Caco-2 (cell line): ENCODE data around the gene MARCHF9. TPM values are rescaled to one million over a fixed set of nuclear protein-coding genes. Genes with fewer than 3 reads are reported as not detected.

Source experiments
- BruUV-seq: library from RNA; stranded (reverse); fragments of 400-500 nt; replicated peaks from 2 replicates; lab custom pipeline; 2021; lab: Mats Ljungman, UMichigan
- CTCF ChIA-PET: fragments of 300-600 bp; sonication (Branson Sonifier 250); formaldehyde crosslinking; loops from one replicate; lab custom pipeline; 2022; ENCODE audit warnings: antibody characterized with exemption; lab: Charles Lee
- POLR2A ChIA-PET: fragments of 300-600 bp; sonication (Branson Sonifier 250); formaldehyde crosslinking; loops from one replicate; lab custom pipeline; 2022; ENCODE audit warnings: antibody characterized with exemption; lab: Charles Lee
- DNase-seq, 2 experiments: peaks; one replicate each; pipeline versions ENCODE4 v3.0.0 to v3.0.0-alpha.2; 2020 to 2022
- H3K27me3 ChIP-seq: replicated peaks from 2 replicates; pipeline ENCODE4 v1.6.0; 2011; ENCODE audit warnings: low read length; ENCODE audit not compliant: control insufficient read depth, insufficient read depth
- H3K36me3 ChIP-seq: 2 replicates; pipeline ENCODE4 v1.5.1; 2011; ENCODE audit warnings: low read length; ENCODE audit not compliant: control insufficient read depth, insufficient read depth
- H3K4me1 ChIP-seq: fragments of 250-450 bp; sonication (Bioruptor Pico); 2 replicates; pipeline ENCODE4 v1.5.1; 2020; ENCODE audit warnings: mild to moderate bottlenecking
- H3K4me3 ChIP-seq: 2 replicates; pipeline ENCODE4 v1.5.1; 2011; ENCODE audit warnings: low read depth, mild to moderate bottlenecking, control low read depth, low read length
- H3K9me3 ChIP-seq: fragments of 250-450 bp; sonication (Bioruptor Pico); 2 replicates; pipeline ENCODE4 v1.5.1; 2020; ENCODE audit warnings: mild to moderate bottlenecking, moderate library complexity
- H3K27ac Mint-ChIP-seq: one replicate; pipeline ENCODE4 v1.8.0; 2022; ENCODE audit warnings: mixed read lengths; ENCODE audit not compliant: unreplicated experiment
- H3K27me3 Mint-ChIP-seq: one replicate; pipeline ENCODE4 v1.8.0; 2022; ENCODE audit warnings: mixed read lengths; ENCODE audit not compliant: insufficient read depth, unreplicated experiment
- H3K36me3 Mint-ChIP-seq: one replicate; pipeline ENCODE4 v1.8.0; 2022; ENCODE audit warnings: mild to moderate bottlenecking, mixed read lengths; ENCODE audit not compliant: insufficient read depth, unreplicated experiment
- H3K4me1 Mint-ChIP-seq: one replicate; pipeline ENCODE4 v1.8.0; 2022; ENCODE audit warnings: low read depth, mixed read lengths; ENCODE audit not compliant: unreplicated experiment
- H3K4me3 Mint-ChIP-seq: one replicate; pipeline ENCODE4 v1.8.0; 2022; ENCODE audit warnings: mild to moderate bottlenecking, moderate library complexity, mixed read lengths; ENCODE audit not compliant: unreplicated experiment
- H3K9me3 Mint-ChIP-seq: one replicate; pipeline ENCODE4 v1.8.0; 2022; ENCODE audit warnings: mixed read lengths; ENCODE audit not compliant: unreplicated experiment
- intact Hi-C: fragments of 100-400 bp; cut with micrococcal nuclease; formaldehyde crosslinking; loops from one replicate; pipeline ENCODE4 v1.10.0; 2022; ENCODE audit not compliant: unreplicated experiment
- total RNA-seq: library from RNA; stranded (reverse); gene quantifications from 2 replicates; pipeline ENCODE4 v1.2.3, GENCODE V29; 2022
- TF ChIP-seq, protein P1 (sequence below), 2 experiments: fragments of 200-600 bp in 1 of 2; IDR thresholded peaks; 1 replicate in 1 of 2; 2 replicates in 1 of 2; pipeline versions ENCODE4 v1.5.1 to v1.8.0; 2011 to 2022; ENCODE audit warnings: antibody characterized with exemption in 1 of 2, control low read depth in 1 of 2, inconsistent platforms in 1 of 2, low read depth in 1 of 2, low read length in 1 of 2, mild to moderate bottlenecking in 1 of 2, moderate library complexity in 1 of 2; ENCODE audit not compliant: insufficient read depth in 1 of 2, severe bottlenecking in 1 of 2, unreplicated experiment in 1 of 2

MARCHF9 gene
- total RNA-seq, 1 experiment from 2014 or later: 11.0 TPM

DNA sequence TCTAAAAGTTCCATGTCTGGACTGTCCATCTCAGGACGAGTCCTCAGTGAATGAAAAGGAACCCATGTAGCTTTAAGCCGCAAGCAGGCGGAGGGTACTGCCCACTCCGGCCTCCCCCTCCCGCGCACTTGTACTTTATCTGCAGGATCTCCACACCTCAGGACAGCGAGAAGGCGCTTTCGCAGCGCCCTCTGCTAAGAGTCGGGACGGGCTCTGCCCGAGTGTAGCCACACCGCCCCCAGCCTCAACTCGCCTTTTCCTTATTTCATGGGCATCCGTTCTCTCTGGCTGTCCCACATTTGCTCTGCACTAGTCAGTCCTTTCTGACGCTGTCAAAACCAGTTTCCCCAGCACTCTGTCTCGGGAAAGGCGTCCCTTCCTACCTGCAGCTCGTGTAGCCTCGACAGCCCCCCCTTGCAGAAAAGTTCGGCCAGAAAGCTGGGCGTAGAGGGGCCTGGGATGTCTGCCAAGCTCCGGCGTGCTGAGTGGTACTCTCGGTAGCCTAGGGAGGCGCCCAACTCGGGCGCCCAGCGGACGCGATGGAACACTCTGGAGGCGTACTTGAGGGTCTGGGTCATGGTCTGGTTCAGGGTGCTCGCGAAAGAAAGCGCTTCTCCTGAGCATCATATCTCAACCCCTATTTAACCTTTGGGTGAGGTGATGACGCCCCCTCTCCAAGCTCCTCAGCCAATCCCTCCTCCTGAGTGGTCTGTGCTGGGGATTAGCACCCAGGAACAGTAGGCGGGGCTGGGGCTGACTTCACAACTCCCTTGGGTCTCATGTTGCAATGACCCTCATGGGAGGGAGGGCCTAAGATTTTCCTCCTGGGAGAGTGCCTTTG is 11.8 kb downstream of the MARCHF9 start, which contains the start of gene CYP27B1:
Gene CYP27B1, minus strand, starts transcription at position 615 of the 841 bp plus-strand sequence. Its CDS starts 37 bp downstream, at position 578.
- no TSS peak for BruUV-seq
- Mint-ChIP-seq H3K4me3 (peak within 1 kb of the TSS; percentile 90), H3K9me3 (no peaks in the 10 kb centered on the region), H3K27ac (peak within 1 kb of the TSS; percentile 54), H3K27me3 (no peaks in the 10 kb centered on the region), H3K4me1 (peaks cover 14% of the 10 kb centered on the region), H3K36me3 (peaks cover 22% of the 10 kb centered on the region)
- Histone ChIP-seq H3K4me3 (peak within 1 kb of the TSS; percentile 57), H3K4me1 (peaks cover 13% of the 10 kb centered on the region; the same call in 1 of the 2 replicates), H3K27me3 (no peaks in the 10 kb centered on the region), H3K36me3 (peaks cover 3% of the 10 kb centered on the region), H3K9me3 (no peaks in the 10 kb centered on the region)
- TF ChIP-seq, protein P1, sequence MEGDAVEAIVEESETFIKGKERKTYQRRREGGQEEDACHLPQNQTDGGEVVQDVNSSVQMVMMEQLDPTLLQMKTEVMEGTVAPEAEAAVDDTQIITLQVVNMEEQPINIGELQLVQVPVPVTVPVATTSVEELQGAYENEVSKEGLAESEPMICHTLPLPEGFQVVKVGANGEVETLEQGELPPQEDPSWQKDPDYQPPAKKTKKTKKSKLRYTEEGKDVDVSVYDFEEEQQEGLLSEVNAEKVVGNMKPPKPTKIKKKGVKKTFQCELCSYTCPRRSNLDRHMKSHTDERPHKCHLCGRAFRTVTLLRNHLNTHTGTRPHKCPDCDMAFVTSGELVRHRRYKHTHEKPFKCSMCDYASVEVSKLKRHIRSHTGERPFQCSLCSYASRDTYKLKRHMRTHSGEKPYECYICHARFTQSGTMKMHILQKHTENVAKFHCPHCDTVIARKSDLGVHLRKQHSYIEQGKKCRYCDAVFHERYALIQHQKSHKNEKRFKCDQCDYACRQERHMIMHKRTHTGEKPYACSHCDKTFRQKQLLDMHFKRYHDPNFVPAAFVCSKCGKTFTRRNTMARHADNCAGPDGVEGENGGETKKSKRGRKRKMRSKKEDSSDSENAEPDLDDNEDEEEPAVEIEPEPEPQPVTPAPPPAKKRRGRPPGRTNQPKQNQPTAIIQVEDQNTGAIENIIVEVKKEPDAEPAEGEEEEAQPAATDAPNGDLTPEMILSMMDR (IDR thresholded peaks at IDR 0.05; ENCODE audit: insufficient read depth in 1 of 2, low read depth in 1 of 2, low read length in 1 of 2, severe bottlenecking in 1 of 2, unreplicated experiment in 1 of 2): no peak
- ChIA-PET POLR2A (no interaction called here), CTCF (interaction anchor here (0.6 to 1.6 kb wide), 2 partner anchors 10 to 24 kb away, joined by 3 to 8 read pairs; no protein-coding TSS in a partner anchor)
- intact Hi-C loops: loop anchor here (2.0 kb wide), 1 partner anchor 14 kb away; the partner anchor contains the start of gene CDK4
- DNase-seq: peak in 1 of 2 experiments; percentile 42

DNA sequence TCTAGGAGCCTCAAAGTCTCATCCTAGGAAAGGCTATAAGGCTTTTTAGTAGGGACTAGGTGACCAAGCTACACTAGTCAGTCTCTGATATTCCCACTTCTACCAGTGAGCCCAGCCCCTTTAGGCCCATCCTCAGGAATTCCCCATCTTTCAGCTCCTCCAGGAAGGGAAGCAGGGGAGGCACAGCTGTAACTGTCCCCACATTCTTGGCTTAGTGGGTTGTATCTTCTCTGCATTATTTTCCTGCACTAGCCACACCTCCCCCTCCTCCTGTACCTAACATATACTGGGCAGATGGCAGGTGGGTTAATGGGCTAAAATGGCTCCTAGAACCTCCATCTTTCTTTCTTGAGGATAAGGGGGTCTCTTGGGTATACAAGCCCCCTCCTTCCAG is 12.4 kb downstream of the MARCHF9 start:
- DNase-seq: no peak
- BruUV-seq: no TSS peak
- peak overlapping the region; percentile 90 for H3K4me3 Mint-ChIP-seq

DNA sequence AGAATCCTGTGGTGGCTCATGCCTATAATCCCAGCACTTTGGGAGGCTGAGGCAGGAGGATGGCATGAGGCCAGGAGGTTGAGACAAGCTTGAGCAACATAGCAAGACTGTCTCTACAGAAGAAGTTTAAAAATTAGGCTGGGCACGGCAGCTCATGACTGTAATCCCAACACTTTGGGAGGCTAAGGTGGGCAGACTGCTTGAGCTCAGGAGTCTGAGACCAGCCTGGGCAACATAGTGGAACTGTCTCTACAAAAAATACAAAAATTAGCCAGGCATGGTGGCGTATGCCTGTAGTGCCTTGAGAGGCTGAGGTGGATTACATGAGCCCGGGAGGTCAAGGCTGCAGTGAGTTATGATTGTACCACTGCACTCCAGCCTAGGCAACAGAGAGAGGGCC is 13.0 kb downstream of the MARCHF9 start:
- no peak for DNase-seq

More for the DNA sequence above, 12.4 kb downstream of the MARCHF9 start:
- Mint-ChIP-seq H3K27me3 (no peaks in the 10 kb centered on the region), H3K27ac (no peak overlapping the region), H3K4me1 (peaks cover 14% of the 10 kb centered on the region), H3K9me3 (no peaks in the 10 kb centered on the region), H3K36me3 (peaks cover 28% of the 10 kb centered on the region)
- Histone ChIP-seq H3K4me1 (peaks cover 13% of the 10 kb centered on the region; the same call in 1 of the 2 replicates), H3K9me3 (no peaks in the 10 kb centered on the region), H3K27me3 (no peaks in the 10 kb centered on the region), H3K4me3 (no peak overlapping the region), H3K36me3 (peaks cover 3% of the 10 kb centered on the region)
- CTCF ChIA-PET: interaction anchor here (0.6 to 1.6 kb wide), 2 partner anchors 11 to 24 kb away, joined by 3 to 8 read pairs; no protein-coding TSS in a partner anchor
- TF ChIP-seq, protein P1 (IDR thresholded peaks at IDR 0.05; ENCODE audit: insufficient read depth in 1 of 2, low read depth in 1 of 2, low read length in 1 of 2, severe bottlenecking in 1 of 2, unreplicated experiment in 1 of 2): no peak
- POLR2A ChIA-PET: no interaction called here
- intact Hi-C loops: loop anchor here (2.0 kb wide), 1 partner anchor 15 kb away; the partner anchor contains the start of gene CDK4

More for the DNA sequence above, 13.0 kb downstream of the MARCHF9 start:
- intact Hi-C loops: loop anchor here (2.0 kb wide), 1 partner anchor 15 kb away; the partner anchor contains the start of gene CDK4
- Mint-ChIP-seq H3K9me3 (no peaks in the 10 kb centered on the region), H3K27ac (no peak overlapping the region), H3K4me1 (peaks cover 14% of the 10 kb centered on the region), H3K4me3 (no peak overlapping the region), H3K27me3 (no peaks in the 10 kb centered on the region), H3K36me3 (peaks cover 28% of the 10 kb centered on the region)
- ChIA-PET CTCF (no interaction called here), POLR2A (no interaction called here)
- BruUV-seq: no TSS peak
- Histone ChIP-seq H3K27me3 (no peaks in the 10 kb centered on the region), H3K36me3 (peaks cover 3% of the 10 kb centered on the region), H3K4me1 (peaks cover 13% of the 10 kb centered on the region; the same call in 1 of the 2 replicates), H3K9me3 (no peaks in the 10 kb centered on the region), H3K4me3 (no peak overlapping the region)
- TF ChIP-seq, protein P1 (IDR thresholded peaks at IDR 0.05; ENCODE audit: insufficient read depth in 1 of 2, low read depth in 1 of 2, low read length in 1 of 2, severe bottlenecking in 1 of 2, unreplicated experiment in 1 of 2): no peak
